Activated naive CD8-positive, alpha-beta T cell treated with anti-CD3 and anti-CD28 coated beads, Interleukin-2, amount 10 ng/mL, durations not matched to agents 7 days and 5 days (primary cell): ENCODE data around the gene LRCH1. TPM values are rescaled to one million over a fixed set of nuclear protein-coding genes. Genes with fewer than 3 reads are reported as not detected.

Experiments
- ATAC-seq: fragments of 150-1000 bp; cut with Tn5 transposase; one replicate; pipeline ENCODE4 v1.10.0; 2021; ENCODE audit warnings: low read depth, moderate library complexity
- POLR2A ChIA-PET: fragments of 350-600 bp; sonication (Branson Sonifier 250); formaldehyde crosslinking; loops from one replicate; lab custom pipeline; 2021; ENCODE audit warnings: antibody characterized with exemption; lab: Charles Lee
- DNase-seq: peaks from one replicate; pipeline ENCODE4 v3.0.0; 2021
- H3K27ac Mint-ChIP-seq: one replicate; pipeline ENCODE4 v1.8.0; 2022; ENCODE audit warnings: mild to moderate bottlenecking, mixed read lengths
- H3K27me3 Mint-ChIP-seq: one replicate; pipeline ENCODE4 v1.8.0; 2022; ENCODE audit warnings: mild to moderate bottlenecking, moderate library complexity, mixed read lengths
- H3K36me3 Mint-ChIP-seq: one replicate; pipeline ENCODE4 v1.8.0; 2021; ENCODE audit warnings: mild to moderate bottlenecking, mixed read lengths
- H3K4me1 Mint-ChIP-seq: one replicate; pipeline ENCODE4 v1.8.0; 2021; ENCODE audit warnings: mixed read lengths
- H3K4me3 Mint-ChIP-seq: one replicate; pipeline ENCODE4 v1.8.0; 2022; ENCODE audit warnings: mild to moderate bottlenecking, moderate library complexity, mixed read lengths
- H3K9me3 Mint-ChIP-seq: one replicate; pipeline ENCODE4 v1.8.0; 2021; ENCODE audit warnings: mixed read lengths
- total RNA-seq, 2 experiments: library from RNA; stranded (reverse); gene quantifications; one replicate each; pipeline ENCODE4 v1.2.3, GENCODE V29; 2021

Gene LRCH1
- total RNA-seq, 2 experiments from 2014 or later = 18.5 to 18.9 TPM

- Mint-ChIP-seq H3K9me3 (no peaks in the 10 kb centered on the region), H3K27me3 (no peaks in the 10 kb centered on the region), H3K4me1 (peaks cover 20% of the 10 kb centered on the region), H3K27ac (no peak overlapping the region), H3K4me3 (no peak overlapping the region), H3K36me3 (no peaks in the 10 kb centered on the region)
- no peak for DNase-seq
- POLR2A ChIA-PET = no interaction called here
- no peak for ATAC-seq
Observed at GRCh38 chr13:46621792-46622629, 69.0 kb downstream of the LRCH1 start.

GRCh38 chr13:46622630-46623256 is 69.8 kb downstream of the LRCH1 start:
- Mint-ChIP-seq H3K27ac (no peak overlapping the region), H3K4me3 (no peak overlapping the region), H3K9me3 (no peaks in the 10 kb centered on the region), H3K36me3 (no peaks in the 10 kb centered on the region), H3K4me1 (peaks cover 20% of the 10 kb centered on the region), H3K27me3 (no peaks in the 10 kb centered on the region)
- no peak for DNase-seq
- ATAC-seq = no peak
- POLR2A ChIA-PET = no interaction called here

- ATAC-seq = no peak
Observed at GRCh38 chr13:46624353-46624752, 71.4 kb downstream of the LRCH1 start.

GRCh38 chr13:46624821-46625220 is 71.9 kb downstream of the LRCH1 start:
- peaks cover 21% of the 10 kb centered on the region for H3K4me1 Mint-ChIP-seq
- POLR2A ChIA-PET = no interaction called here

More at GRCh38 chr13:46624353-46624752, 71.4 kb downstream of the LRCH1 start:
- DNase-seq = no peak
- no peaks in the 10 kb centered on the region for H3K27me3 Mint-ChIP-seq
- no peak overlapping the region for H3K4me3 Mint-ChIP-seq
- POLR2A ChIA-PET = no interaction called here
- no peaks in the 10 kb centered on the region for H3K9me3 Mint-ChIP-seq
- H3K4me1 Mint-ChIP-seq = peaks cover 21% of the 10 kb centered on the region
- peaks cover 5% of the 10 kb centered on the region for H3K36me3 Mint-ChIP-seq
- no peak overlapping the region for H3K27ac Mint-ChIP-seq

GRCh38 chr13:46627462-46627861 is 74.5 kb downstream of the LRCH1 start:
- POLR2A ChIA-PET = no interaction called here
- peaks cover 5% of the 10 kb centered on the region for H3K36me3 Mint-ChIP-seq
- DNase-seq = no peak
- H3K4me3 Mint-ChIP-seq = no peak overlapping the region
- H3K27ac Mint-ChIP-seq = no peak overlapping the region
- no peak for ATAC-seq
- H3K9me3 Mint-ChIP-seq = no peaks in the 10 kb centered on the region
- H3K27me3 Mint-ChIP-seq = no peaks in the 10 kb centered on the region
- peaks cover 25% of the 10 kb centered on the region for H3K4me1 Mint-ChIP-seq

More at GRCh38 chr13:46624821-46625220, 71.9 kb downstream of the LRCH1 start:
- no peak for DNase-seq
- H3K27me3 Mint-ChIP-seq = no peaks in the 10 kb centered on the region
- ATAC-seq = no peak
- no peak overlapping the region for H3K27ac Mint-ChIP-seq
- peaks cover 5% of the 10 kb centered on the region for H3K36me3 Mint-ChIP-seq
- no peaks in the 10 kb centered on the region for H3K9me3 Mint-ChIP-seq
- no peak overlapping the region for H3K4me3 Mint-ChIP-seq

GRCh38 chr13:46628622-46629365 is 75.8 kb downstream of the LRCH1 start:
- H3K27ac Mint-ChIP-seq = no peak overlapping the region
- no peak overlapping the region for H3K4me3 Mint-ChIP-seq
- no peak for DNase-seq
- H3K4me1 Mint-ChIP-seq = peaks cover 25% of the 10 kb centered on the region
- no peaks in the 10 kb centered on the region for H3K27me3 Mint-ChIP-seq
- no peaks in the 10 kb centered on the region for H3K9me3 Mint-ChIP-seq
- POLR2A ChIA-PET = no interaction called here
- H3K36me3 Mint-ChIP-seq = peaks cover 9% of the 10 kb centered on the region
- ATAC-seq = no peak

- no peak for ATAC-seq
- Mint-ChIP-seq H3K27me3 (no peaks in the 10 kb centered on the region), H3K36me3 (peaks cover 11% of the 10 kb centered on the region), H3K27ac (no peak overlapping the region), H3K9me3 (no peaks in the 10 kb centered on the region), H3K4me1 (peaks cover 22% of the 10 kb centered on the region), H3K4me3 (no peak overlapping the region)
- POLR2A ChIA-PET = no interaction called here
- no peak for DNase-seq
Observed at GRCh38 chr13:46629811-46630413, 76.9 kb downstream of the LRCH1 start.

GRCh38 chr13:46630431-46631178 is 77.6 kb downstream of the LRCH1 start:
- ATAC-seq (no peak), DNase-seq (no peak)
- peaks cover 18% of the 10 kb centered on the region for H3K4me1 Mint-ChIP-seq
- no peak overlapping the region for H3K4me3 Mint-ChIP-seq
- POLR2A ChIA-PET = no interaction called here
- H3K9me3 Mint-ChIP-seq = no peaks in the 10 kb centered on the region
- H3K27me3 Mint-ChIP-seq = no peaks in the 10 kb centered on the region
- peaks cover 11% of the 10 kb centered on the region for H3K36me3 Mint-ChIP-seq
- H3K27ac Mint-ChIP-seq = no peak overlapping the region

- POLR2A ChIA-PET = no interaction called here
- Mint-ChIP-seq H3K36me3 (peaks cover 13% of the 10 kb centered on the region), H3K9me3 (no peaks in the 10 kb centered on the region), H3K4me1 (peaks cover 15% of the 10 kb centered on the region), H3K27me3 (no peaks in the 10 kb centered on the region), H3K4me3 (no peak overlapping the region), H3K27ac (no peak overlapping the region)
- no peak for ATAC-seq
- DNase-seq = no peak
Observed at GRCh38 chr13:46631179-46631542, 78.2 kb downstream of the LRCH1 start.

GRCh38 chr13:46632176-46632575 is 79.2 kb downstream of the LRCH1 start:
- Mint-ChIP-seq H3K27ac (no peak overlapping the region), H3K9me3 (no peaks in the 10 kb centered on the region), H3K27me3 (no peaks in the 10 kb centered on the region), H3K36me3 (peaks cover 20% of the 10 kb centered on the region), H3K4me1 (peaks cover 18% of the 10 kb centered on the region), H3K4me3 (no peak overlapping the region)
- DNase-seq = no peak
- no peak for ATAC-seq
- POLR2A ChIA-PET = no interaction called here

- Mint-ChIP-seq H3K4me3 (no peak overlapping the region), H3K27me3 (no peaks in the 10 kb centered on the region), H3K36me3 (peaks cover 15% of the 10 kb centered on the region), H3K4me1 (peaks cover 14% of the 10 kb centered on the region), H3K27ac (no peak overlapping the region), H3K9me3 (no peaks in the 10 kb centered on the region)
- POLR2A ChIA-PET = no interaction called here
- ATAC-seq (no peak), DNase-seq (no peak)
Observed at GRCh38 chr13:46633416-46633815, 80.4 kb downstream of the LRCH1 start.

GRCh38 chr13:46636451-46636850 is 83.5 kb downstream of the LRCH1 start:
- H3K36me3 Mint-ChIP-seq = peaks cover 15% of the 10 kb centered on the region
- no peak overlapping the region for H3K27ac Mint-ChIP-seq
- H3K9me3 Mint-ChIP-seq = no peaks in the 10 kb centered on the region
- no peaks in the 10 kb centered on the region for H3K27me3 Mint-ChIP-seq
- peaks cover 12% of the 10 kb centered on the region for H3K4me1 Mint-ChIP-seq
- ATAC-seq (no peak), DNase-seq (no peak)
- no peak overlapping the region for H3K4me3 Mint-ChIP-seq
- POLR2A ChIA-PET = no interaction called here

- Mint-ChIP-seq H3K27ac (no peak overlapping the region), H3K4me1 (peaks cover 17% of the 10 kb centered on the region), H3K36me3 (peaks cover 15% of the 10 kb centered on the region), H3K4me3 (no peak overlapping the region), H3K9me3 (no peaks in the 10 kb centered on the region), H3K27me3 (no peaks in the 10 kb centered on the region)
- DNase-seq (no peak), ATAC-seq (no peak)
- POLR2A ChIA-PET = no interaction called here
Observed at GRCh38 chr13:46637213-46637612, 84.2 kb downstream of the LRCH1 start.
